Measurements from ENCODE around the gene NPW.
A peak's percentile ranks its signal among the peaks of the same experiment; 100 is the strongest.

Gene NPW

GRCh38 chr16:1984347-1985225 is 35.0 kb upstream of the NPW start:
- DNase-seq = no peak

GRCh38 chr16:1985466-1986150 is 34.0 kb upstream of the NPW start:
- DNase-seq = no peak

- no peak for DNase-seq
Observed at GRCh38 chr16:1987198-1987597, 32.4 kb upstream of the NPW start.

GRCh38 chr16:1989209-1990100 is 30.1 kb upstream of the NPW start, which contains the start of gene SYNGR3:
Gene SYNGR3, plus strand, starts transcription at chr16:1989970. Its CDS starts 133 bp downstream, at chr16:1990103.
- no peak for DNase-seq

- DNase-seq = no peak
Observed at GRCh38 chr16:1990101-1990350, 29.6 kb upstream of the NPW start.

GRCh38 chr16:1990351-1991134 is 29.0 kb upstream of the NPW start:
- peak; percentile 10 for DNase-seq

GRCh38 chr16:1991135-1991551 is 28.4 kb upstream of the NPW start:
- DNase-seq = peak; percentile 33

GRCh38 chr16:1991588-1991947 is 28.0 kb upstream of the NPW start:
- no peak for DNase-seq

GRCh38 chr16:1991948-1992703 is 27.5 kb upstream of the NPW start:
- peak; percentile 93 for DNase-seq

GRCh38 chr16:1992704-1993317 is 26.8 kb upstream of the NPW start:
- DNase-seq = no peak

GRCh38 chr16:1993731-1994131 is 25.9 kb upstream of the NPW start:
- no peak for DNase-seq

GRCh38 chr16:1997494-1998359 is 21.9 kb upstream of the NPW start:
- no peak for DNase-seq

- DNase-seq = no peak
Observed at GRCh38 chr16:1998360-1998835, 21.2 kb upstream of the NPW start.

- no peak for DNase-seq
Observed at GRCh38 chr16:1998852-1999801, 20.5 kb upstream of the NPW start.

GRCh38 chr16:1999866-2000514 is 19.6 kb upstream of the NPW start:
- DNase-seq = no peak

- no peak for DNase-seq
Observed at GRCh38 chr16:2001035-2001434, 18.6 kb upstream of the NPW start.

- DNase-seq = no peak
Observed at GRCh38 chr16:2001456-2002355, 17.9 kb upstream of the NPW start.
